ENCODE data around the gene ADCY7.
"Not testable (repeated sequence)": the region's sequence is repeated elsewhere in the genome, so short reads cannot be mapped to it uniquely, and the experiment has no call there.

Gene ADCY7

GRCh38 chr16:50336884-50337283 lies 70.5 kb downstream of the ADCY7 start:
- DNase-seq (ENCODE audit: low read depth in 2 of 2): no peak

- DNase-seq (ENCODE audit: low read depth in 2 of 2): no peak
These were observed 72.2 kb downstream of the ADCY7 start for GRCh38 chr16:50338371-50339231.

GRCh38 chr16:50340578-50340977 lies 74.2 kb downstream of the ADCY7 start:
- no peak for DNase-seq (ENCODE audit: low read depth in 2 of 2)

- DNase-seq (ENCODE audit: low read depth in 2 of 2): not testable (repeated sequence)
These were observed 77.2 kb downstream of the ADCY7 start for GRCh38 chr16:50343566-50343965.

GRCh38 chr16:50345210-50345609 lies 78.9 kb downstream of the ADCY7 start:
- DNase-seq (ENCODE audit: low read depth in 2 of 2): not testable (repeated sequence)

- DNase-seq (ENCODE audit: low read depth in 2 of 2): no peak
These were observed 84.8 kb downstream of the ADCY7 start for GRCh38 chr16:50351116-50351515.

- no peak for DNase-seq (ENCODE audit: low read depth in 2 of 2)
These were observed 85.6 kb downstream of the ADCY7 start for GRCh38 chr16:50351952-50352351.

GRCh38 chr16:50354082-50354481 lies 87.7 kb downstream of the ADCY7 start:
- DNase-seq (ENCODE audit: low read depth in 2 of 2): no peak

GRCh38 chr16:50354629-50355456 lies 88.5 kb downstream of the ADCY7 start:
- no peak for DNase-seq (ENCODE audit: low read depth in 2 of 2)

- no peak for DNase-seq (ENCODE audit: low read depth in 2 of 2)
These were observed 93.3 kb downstream of the ADCY7 start for GRCh38 chr16:50359626-50360025.

- no peak for DNase-seq (ENCODE audit: low read depth in 2 of 2)
These were observed 93.9 kb downstream of the ADCY7 start for GRCh38 chr16:50360033-50360778.

GRCh38 chr16:50360779-50361178 lies 94.4 kb downstream of the ADCY7 start:
- no peak for DNase-seq (ENCODE audit: low read depth in 2 of 2)

GRCh38 chr16:50363656-50364055 lies 97.3 kb downstream of the ADCY7 start:
- DNase-seq (ENCODE audit: low read depth in 2 of 2): no peak

- no peak for DNase-seq (ENCODE audit: low read depth in 2 of 2)
These were observed 99.6 kb downstream of the ADCY7 start for GRCh38 chr16:50365791-50366575.
